IMR-90 (cell line): ENCODE measurements around the gene C11orf86. TPM values are rescaled to one million over a fixed set of nuclear protein-coding genes. Genes with fewer than 3 reads are reported as not detected.

Experiments
- ATAC-seq: fragments of 200-7000 bp; cut with Tn5 transposase; 2 replicates; pipeline ENCODE4 v1.9.1; 2020; ENCODE audit warnings: low read depth, mild to moderate bottlenecking, moderate library complexity
- BruUV-seq: library from RNA; stranded (reverse); fragments of 400-500 nt; replicated peaks from 2 replicates; lab custom pipeline; 2021; lab: Mats Ljungman, UMichigan
- CTCF ChIA-PET: fragments of 300-600 bp; formaldehyde crosslinking; extraction: SDS; loops from one replicate; lab custom pipeline; 2021; ENCODE audit warnings: antibody characterized with exemption; lab: Yijun Ruan, JAX
- POLR2A ChIA-PET: fragments of 300-600 bp; sonication (Branson Sonifier 250); formaldehyde crosslinking; loops from one replicate; lab custom pipeline; 2022; ENCODE audit warnings: antibody characterized with exemption; ENCODE audit not compliant: unreplicated experiment; lab: Charles Lee
- DNase-seq: peaks from one replicate; pipeline ENCODE4 v3.0.0; 2013
- H2AFZ ChIP-seq: replicated peaks from 2 replicates; pipeline ENCODE3; 2013; ENCODE audit warnings: low read length, mild to moderate bottlenecking; ENCODE audit not compliant: poor library complexity
- H2AK5ac ChIP-seq: 2 replicates; pipeline ENCODE4 v1.6.1; 2013; ENCODE audit warnings: low read depth, low read length, inconsistent platforms
- H2AK9ac ChIP-seq: replicated peaks from 2 replicates; pipeline ENCODE3; 2013; ENCODE audit warnings: mild to moderate bottlenecking, low read depth, low read length, moderate library complexity; ENCODE audit not compliant: poor library complexity
- H2BK120ac ChIP-seq: 2 replicates; pipeline ENCODE4 v1.6.1; 2013; ENCODE audit warnings: low read depth, low read length, inconsistent platforms
- H2BK15ac ChIP-seq: 3 replicates; pipeline ENCODE4 v1.6.1; 2013; ENCODE audit warnings: low read depth, low read length, inconsistent platforms
- H2BK20ac ChIP-seq: 2 replicates; pipeline ENCODE4 v1.6.1; 2013; ENCODE audit warnings: low read depth, mild to moderate bottlenecking, inconsistent platforms, low read length, moderate library complexity
- H2BK5ac ChIP-seq: 2 replicates; pipeline ENCODE4 v1.6.1; 2013; ENCODE audit warnings: mild to moderate bottlenecking, low read depth, low read length, inconsistent platforms; ENCODE audit not compliant: poor library complexity, severe bottlenecking
- H3K14ac ChIP-seq: replicated peaks from 2 replicates; pipeline ENCODE4 v1.6.1; 2013; ENCODE audit warnings: low read depth, low read length, inconsistent platforms
- H3K18ac ChIP-seq: 2 replicates; pipeline ENCODE4 v1.6.1; 2013; ENCODE audit warnings: low read depth, low read length, control low read depth
- H3K23ac ChIP-seq: 2 replicates; pipeline ENCODE4 v1.6.1; 2013; ENCODE audit warnings: low read depth, low read length, inconsistent platforms
- H3K27ac ChIP-seq: 2 replicates; pipeline ENCODE4 v1.5.1; 2013; ENCODE audit warnings: mild to moderate bottlenecking, control low read depth, low read length; ENCODE audit not compliant: insufficient read depth
- H3K27me3 ChIP-seq: 2 replicates; pipeline ENCODE4 v1.6.1; 2013; ENCODE audit warnings: low read length; ENCODE audit not compliant: control insufficient read depth, insufficient read depth
- H3K36me3 ChIP-seq: 2 replicates; pipeline ENCODE4 v1.6.1; 2013; ENCODE audit warnings: low read length, mixed read lengths; ENCODE audit not compliant: control insufficient read depth, insufficient read depth
- H3K4ac ChIP-seq: 2 replicates; pipeline ENCODE4 v1.6.1; 2013; ENCODE audit warnings: low read depth, low read length, inconsistent platforms
- H3K4me1 ChIP-seq: 2 replicates; pipeline ENCODE4 v1.6.1; 2013; ENCODE audit warnings: low read length, mixed read lengths; ENCODE audit not compliant: control insufficient read depth, insufficient read depth
- H3K4me2 ChIP-seq: 2 replicates; pipeline ENCODE4 v1.6.1; 2013; ENCODE audit warnings: low read depth, mild to moderate bottlenecking, control low read depth, low read length, moderate library complexity
- H3K4me3 ChIP-seq: 2 replicates; pipeline ENCODE4 v1.5.1; 2013; ENCODE audit warnings: low read depth, mild to moderate bottlenecking, control low read depth, low read length, moderate library complexity; ENCODE audit not compliant: insufficient read depth
- H3K56ac ChIP-seq: 2 replicates; pipeline ENCODE4 v1.6.1; 2013; ENCODE audit warnings: low read length, inconsistent platforms; ENCODE audit not compliant: insufficient read depth; ENCODE audit errors: extremely low read depth
- H3K79me1 ChIP-seq, 2 experiments: 2 replicates each; pipeline ENCODE4 v1.6.1; 2013; ENCODE audit warnings: low read length in 2 of 2, inconsistent platforms in 1 of 2, low read depth in 1 of 2
- H3K9ac ChIP-seq: 2 replicates; pipeline ENCODE4 v1.6.1; 2013; ENCODE audit warnings: low read depth, low read length, control low read depth
- H3K9me1 ChIP-seq: 2 replicates; pipeline ENCODE4 v1.6.1; 2013; ENCODE audit warnings: low read length, inconsistent platforms; ENCODE audit not compliant: insufficient read depth
- H3K9me3 ChIP-seq: 2 replicates; pipeline ENCODE4 v1.6.1; 2013; ENCODE audit warnings: low read length; ENCODE audit not compliant: control insufficient read depth, insufficient read depth
- H4K20me1 ChIP-seq: 2 replicates; pipeline ENCODE4 v1.6.1; 2013; ENCODE audit warnings: low read length, inconsistent platforms; ENCODE audit not compliant: insufficient read depth
- H4K5ac ChIP-seq: 2 replicates; pipeline ENCODE4 v1.6.1; 2013; ENCODE audit warnings: mild to moderate bottlenecking, low read depth, low read length, control low read depth
- H4K8ac ChIP-seq, 2 experiments: 2 replicates each; pipeline ENCODE4 v1.6.1; 2013; ENCODE audit warnings: low read depth in 2 of 2, low read length in 2 of 2, control low read depth in 1 of 2, inconsistent platforms in 1 of 2
- H4K91ac ChIP-seq: 2 replicates; pipeline ENCODE4 v1.6.1; 2013; ENCODE audit warnings: low read depth, low read length, inconsistent platforms; ENCODE audit not compliant: insufficient read depth
- CEBPB ChIP-seq: IDR thresholded peaks from 2 replicates; pipeline ENCODE4 v1.6.1; 2012; ENCODE audit warnings: low read depth, low read length, improper control_type of control experiment
- RAD21 ChIP-seq: IDR thresholded peaks from 2 replicates; pipeline ENCODE4 v1.6.1; 2012; ENCODE audit warnings: low read length, improper control_type of control experiment
- WGBS, 2 experiments: methylation state at CpG; one replicate each; pipeline versions ENCODE4 v1.1.5 to v1.1.7; 2013; ENCODE audit warnings: missing lambda C conversion rate in 2 of 2; ENCODE audit not compliant: insufficient read length in 1 of 2; ENCODE audit errors: extremely low coverage in 2 of 2; 5-methylcytosine and 5-hydroxymethylcytosine counted together
- dilution Hi-C: fragments of 300-500 bp; cut with HindIII; formaldehyde crosslinking; loops from one replicate; pipeline ENCODE4 v1.14.3; 2018; ENCODE audit warnings: low sequenced_read_pairs; ENCODE audit not compliant: unreplicated experiment
- in situ Hi-C: fragments of 300-500 bp; cut with MboI; formaldehyde crosslinking; loops from 3 replicates; pipeline ENCODE4 v1.14.3; 2019; ENCODE audit warnings: low sequenced_read_pairs, inconsistent platforms, mixed read lengths
- intact Hi-C: fragments of 100-400 bp; cut with micrococcal nuclease; formaldehyde crosslinking; loops from 2 replicates; pipeline ENCODE4 v1.10.0; 2022
- polyA plus RNA-seq, 3 experiments: library from polyadenylated mRNA; depleted of rRNA; stranded (reverse); fragments of >200 nt; gene quantifications; 2 replicates each; pipeline ENCODE4 v1.2.3, GENCODE V29; 2012; ENCODE audit warnings: low replicate concordance in 1 of 3
- total RNA-seq: library from RNA; depleted of rRNA; stranded (reverse); fragments of >200 nt; gene quantifications from 2 replicates; pipeline ENCODE4 v1.2.3, GENCODE V29; 2012

Gene C11orf86
- total and polyA plus RNA-seq, 2 of the 4 experiments (the other 2 are of a cell fraction): not detected

GRCh38 chr11:66969584-66970225 lies 5.4 kb upstream of the C11orf86 start:
- H3K4me2 ChIP-seq: no peak overlapping the region
- dilution Hi-C loops (no loop called here), in situ Hi-C loops (no loop called here), intact Hi-C loops (loop anchor here (5.0 kb wide), 2 partner anchors 112 to 127 kb away; partner anchors contain the start of genes LRFN4 and RCE1)
- no peaks in the 10 kb centered on the region for H3K27me3 ChIP-seq
- DNase-seq: peak; percentile 87
- peak overlapping the region; percentile 97 for H2AK5ac ChIP-seq
- H2BK20ac ChIP-seq: peak overlapping the region; percentile 98
- H3K14ac ChIP-seq: peak overlapping the region; percentile 85
- H3K18ac ChIP-seq: peak overlapping the region; percentile 92
- peak overlapping the region; percentile 82 to 97 for H4K8ac ChIP-seq
- peak overlapping the region; percentile 92 for H3K56ac ChIP-seq
- CTCF ChIA-PET: no interaction called here
- H2AK9ac ChIP-seq: peak overlapping the region; percentile 18
- ATAC-seq: peak; percentile 5; the same call in 1 of the 2 replicates
- H3K79me1 ChIP-seq: peaks cover 0 to 5% of the 10 kb centered on the region in 2 experiments; a peak in 3 of 4 replicates
- peak overlapping the region; percentile 98 for H4K91ac ChIP-seq
- peaks cover 27% of the 10 kb centered on the region for H3K9me1 ChIP-seq
- H3K9ac ChIP-seq: no peak overlapping the region
- no TSS peak for BruUV-seq
- H3K4ac ChIP-seq: peak overlapping the region; percentile 91
- POLR2A ChIA-PET: interaction anchor here (0.6 kb wide), 1 partner anchor 132 kb away, joined by 3 read pairs; no protein-coding TSS in a partner anchor
- H4K20me1 ChIP-seq: peaks cover 3% of the 10 kb centered on the region; the same call in 1 of the 2 replicates
- no peak overlapping the region for H3K4me3 ChIP-seq
- H2BK15ac ChIP-seq: peak overlapping the region; percentile 96
- peak overlapping the region; percentile 99 for H2BK5ac ChIP-seq
- no peaks in the 10 kb centered on the region for H3K9me3 ChIP-seq
- no CpG with 5 or more reads among the region's 6 CpGs for WGBS, 2 experiments
- peak overlapping the region; percentile 88 for H3K23ac ChIP-seq
- TF ChIP-seq CEBPB: peak; percentile 34; the same call in 1 of the 2 replicates
- no peak for TF ChIP-seq RAD21
- peak overlapping the region; percentile 59 for H2AFZ ChIP-seq
- peak overlapping the region; percentile 95 for H3K27ac ChIP-seq
- H2BK120ac ChIP-seq: peak overlapping the region; percentile 97
- no peaks in the 10 kb centered on the region for H3K36me3 ChIP-seq
- H3K4me1 ChIP-seq: peaks cover 34% of the 10 kb centered on the region
- H4K5ac ChIP-seq: peak overlapping the region; percentile 92
